H1 (cell line): ENCODE data around the gene GALNT18. TPM values are rescaled to one million over a fixed set of nuclear protein-coding genes. Genes with fewer than 3 reads are reported as not detected.

Experiments used
- CTCF ChIA-PET: fragments of 300-600 bp; sonication (Branson Sonifier 250); formaldehyde crosslinking; loops from one replicate; lab custom pipeline; 2021; ENCODE audit not compliant: partially characterized antibody; lab: Charles Lee
- POLR2A ChIA-PET: fragments of 300-600 bp; sonication (Branson Sonifier 250); formaldehyde crosslinking; loops from one replicate; lab custom pipeline; 2021; ENCODE audit warnings: inconsistent platforms; ENCODE audit not compliant: partially characterized antibody; lab: Charles Lee
- DNase-seq, 2 experiments: peaks; one replicate each; pipeline versions ENCODE4 v3.0.0 to v3.0.0-alpha.2; 2010 to 2022; ENCODE audit warnings: low spot score in 2 of 2, low read depth in 1 of 2, mixed read lengths in 1 of 2
- FAIRE-seq: peaks from 2 replicates; lab custom pipeline; 2011; peaks lifted over from hg19 to GRCh38; lab: Jason Lieb, UNC
- H2AFZ ChIP-seq: 2 replicates; pipeline ENCODE4 v1.8.1; 2012; ENCODE audit warnings: low read length, inconsistent platforms
- H2AK5ac ChIP-seq: 2 replicates; pipeline ENCODE4 v1.6.1; 2013; ENCODE audit warnings: low read depth, low read length
- H2BK120ac ChIP-seq: replicated peaks from 2 replicates; pipeline ENCODE3; 2013; ENCODE audit warnings: low read depth, low read length, inconsistent platforms
- H2BK12ac ChIP-seq: 2 replicates; pipeline ENCODE4 v1.6.1; 2013; ENCODE audit warnings: low read depth, low read length
- H2BK15ac ChIP-seq: 2 replicates; pipeline ENCODE4 v1.6.1; 2013; ENCODE audit warnings: low read length
- H2BK20ac ChIP-seq: 2 replicates; pipeline ENCODE4 v1.6.1; 2013; ENCODE audit warnings: low read length
- H2BK5ac ChIP-seq: 2 replicates; pipeline ENCODE4 v1.6.1; 2013; ENCODE audit warnings: low read depth, low read length
- H3K14ac ChIP-seq: 2 replicates; pipeline ENCODE4 v1.6.1; 2013; ENCODE audit warnings: inconsistent platforms; ENCODE audit not compliant: insufficient read length
- H3K18ac ChIP-seq: 2 replicates; pipeline ENCODE4 v1.6.1; 2013; ENCODE audit warnings: low read length; ENCODE audit errors: extremely low read depth
- H3K23ac ChIP-seq: 2 replicates; pipeline ENCODE4 v1.6.1; 2013; ENCODE audit warnings: inconsistent platforms; ENCODE audit not compliant: insufficient read length
- H3K23me2 ChIP-seq: 2 replicates; pipeline ENCODE4 v1.6.1; 2013; ENCODE audit warnings: low read depth, low read length
- H3K27ac ChIP-seq: 2 replicates; pipeline ENCODE4 v1.6.1; 2011; ENCODE audit warnings: low read depth, low read length, inconsistent platforms
- H3K27me3 ChIP-seq, 4 experiments: replicated peaks in 1 of 4; 1 replicate in 1 of 4; 2 replicates in 3 of 4; pipeline versions ENCODE4 v1.6.1 to v1.8.1; 2011 to 2013; ENCODE audit warnings: low read length in 3 of 4, mild to moderate bottlenecking in 3 of 4, inconsistent platforms in 2 of 4, mixed read lengths in 2 of 4, moderate library complexity in 1 of 4; ENCODE audit not compliant: control insufficient read depth in 3 of 4, insufficient read depth in 3 of 4; ENCODE audit errors: extremely low read depth in 1 of 4
- H3K36me3 ChIP-seq, 4 experiments: 2 replicates each; pipeline versions ENCODE4 v1.6.1 to v1.8.1; 2011 to 2013; ENCODE audit warnings: mild to moderate bottlenecking in 4 of 4, low read length in 3 of 4, moderate library complexity in 2 of 4, control low read depth in 1 of 4, inconsistent platforms in 1 of 4; ENCODE audit not compliant: insufficient read depth in 4 of 4, control insufficient read depth in 2 of 4
- H3K4ac ChIP-seq: replicated peaks from 2 replicates; pipeline ENCODE3; 2013; ENCODE audit warnings: low read length, low read depth, mixed read lengths, inconsistent platforms; ENCODE audit not compliant: insufficient read length
- H3K4me1 ChIP-seq, 4 experiments: replicated peaks in 1 of 4; 1 replicate in 1 of 4; 2 replicates in 3 of 4; pipeline versions ENCODE4 v1.6.1 to v1.8.1; 2011 to 2013; ENCODE audit warnings: low read length in 3 of 4, inconsistent platforms in 2 of 4, mixed read lengths in 1 of 4; ENCODE audit not compliant: insufficient read depth in 4 of 4, control insufficient read depth in 3 of 4
- H3K4me2 ChIP-seq, 2 experiments: 2 replicates each; pipeline versions ENCODE4 v1.6.1 to v1.8.1; 2011 to 2013; ENCODE audit warnings: low read depth in 2 of 2, low read length in 2 of 2, control low read depth in 1 of 2, inconsistent platforms in 1 of 2, mild to moderate bottlenecking in 1 of 2; ENCODE audit not compliant: insufficient read depth in 1 of 2
- H3K4me3 ChIP-seq, 4 experiments: fragments of 200-600, 300-600 bp in 1 of 4; sonication (generic), shearing (Covaris generic), sonication (Bioruptor Twin) in 1 of 4; 2 replicates each; pipeline versions ENCODE4 v1.5.1 to v1.8.1; 2011 to 2016; ENCODE audit warnings: low read length in 4 of 4, low read depth in 3 of 4, control low read depth in 2 of 4, inconsistent platforms in 2 of 4, mild to moderate bottlenecking in 2 of 4, mixed read lengths in 1 of 4, moderate library complexity in 1 of 4; ENCODE audit not compliant: insufficient read depth in 2 of 4; ENCODE audit errors: extremely low read depth in 1 of 4
- H3K56ac ChIP-seq: replicated peaks from 2 replicates; pipeline ENCODE3; 2013; ENCODE audit warnings: low read depth, mild to moderate bottlenecking, mixed read lengths, low read length, inconsistent platforms; ENCODE audit not compliant: insufficient read length
- H3K79me1 ChIP-seq: 2 replicates; pipeline ENCODE4 v1.6.1; 2013; ENCODE audit warnings: low read depth, low read length, control low read depth
- H3K79me2 ChIP-seq, 2 experiments: 2 replicates each; pipeline versions ENCODE4 v1.6.1 to v1.8.1; 2012 to 2013; ENCODE audit warnings: low read length in 2 of 2, mild to moderate bottlenecking in 2 of 2, inconsistent platforms in 1 of 2; ENCODE audit not compliant: insufficient read depth in 2 of 2, control insufficient read depth in 1 of 2
- H3K9ac ChIP-seq, 4 experiments: replicated peaks in 1 of 4; 1 replicate in 1 of 4; 2 replicates in 3 of 4; pipeline versions ENCODE4 v1.6.1 to v1.8.1; 2011 to 2013; ENCODE audit warnings: low read depth in 3 of 4, low read length in 3 of 4, control low read depth in 2 of 4, mild to moderate bottlenecking in 2 of 4, moderate library complexity in 2 of 4, inconsistent platforms in 1 of 4; ENCODE audit errors: extremely low read depth in 1 of 4
- H3K9me3 ChIP-seq, 2 experiments: 2 replicates each; pipeline versions ENCODE4 v1.6.1 to v1.8.1; 2012 to 2013; ENCODE audit warnings: mild to moderate bottlenecking in 2 of 2, moderate library complexity in 2 of 2, control low read depth in 1 of 2, inconsistent platforms in 1 of 2, low read depth in 1 of 2, low read length in 1 of 2, mixed read lengths in 1 of 2; ENCODE audit not compliant: insufficient read depth in 2 of 2
- H4K20me1 ChIP-seq, 2 experiments: replicated peaks in 1 of 2; 2 replicates each; pipeline versions ENCODE3 to v1.8.1; 2011 to 2013; ENCODE audit warnings: inconsistent platforms in 2 of 2, low read length in 2 of 2, mild to moderate bottlenecking in 1 of 2; ENCODE audit not compliant: insufficient read depth in 2 of 2, control insufficient read depth in 1 of 2
- H4K5ac ChIP-seq: 2 replicates; pipeline ENCODE4 v1.6.1; 2013; ENCODE audit warnings: low read length, low read depth, mixed read lengths, inconsistent platforms; ENCODE audit not compliant: insufficient read length
- H4K8ac ChIP-seq: 2 replicates; pipeline ENCODE4 v1.8.0; 2013; ENCODE audit warnings: mild to moderate bottlenecking, moderate library complexity, low read length, inconsistent platforms; ENCODE audit not compliant: insufficient read depth; ENCODE audit errors: extremely low read depth
- H4K91ac ChIP-seq: replicated peaks from 2 replicates; pipeline ENCODE3; 2013; ENCODE audit warnings: low read length, mixed read lengths, inconsistent platforms; ENCODE audit not compliant: insufficient read length
- BCL11A ChIP-seq, 2 experiments: IDR thresholded peaks; one replicate each; pipeline ENCODE4 v1.6.1; 2011; ENCODE audit warnings: low read depth in 2 of 2, low read length in 2 of 2, mild to moderate bottlenecking in 2 of 2
- JUN ChIP-seq: IDR thresholded peaks from 2 replicates; pipeline ENCODE4 v1.6.1; 2011; ENCODE audit warnings: low read depth, mild to moderate bottlenecking, improper control_type of control experiment, low read length
- MAFK ChIP-seq: IDR thresholded peaks from 2 replicates; pipeline ENCODE4 v1.6.1; 2012; ENCODE audit warnings: low read depth, mild to moderate bottlenecking, improper control_type of control experiment, low read length
- NANOG ChIP-seq: IDR thresholded peaks from 2 replicates; pipeline ENCODE4 v1.6.1; 2011; ENCODE audit warnings: low read length, low read depth, mild to moderate bottlenecking, inconsistent platforms; ENCODE audit not compliant: insufficient read depth, poor library complexity, severe bottlenecking
- SIX5 ChIP-seq: IDR thresholded peaks from 2 replicates; pipeline ENCODE4 v1.6.1; 2011; ENCODE audit warnings: mild to moderate bottlenecking, low read depth, low read length
- WGBS, 2 experiments: shearing (Covaris generic) in 1 of 2; methylation state at CpG; one replicate each; pipeline versions ENCODE4 v1.1.6 to v1.1.7; 2013 to 2015; ENCODE audit warnings: low lambda C conversion rate in 2 of 2, mixed read lengths in 2 of 2, inconsistent platforms in 1 of 2, low coverage in 1 of 2, missing lambda C conversion rate in 1 of 2; ENCODE audit not compliant: insufficient replicate concordance in 2 of 2, insufficient coverage in 1 of 2, insufficient read length in 1 of 2; ENCODE audit errors: extremely low coverage in 1 of 2, missing lambda C conversion rate in 1 of 2; 5-methylcytosine and 5-hydroxymethylcytosine counted together
- polyA plus RNA-seq, 7 experiments: library from polyadenylated mRNA; depleted of rRNA in 3 of 7; stranded (reverse) in 5 of 7; unstranded in 2 of 7; fragments of >200 nt in 5 of 7; fragments of 200-250 nt in 2 of 7; gene quantifications; 1 replicate in 5 of 7; 2 replicates in 1 of 7; 4 replicates in 1 of 7; pipeline versions ENCODE4 v1.2.1 to v1.2.3, GENCODE V29; 2011 to 2013; ENCODE audit warnings: missing spikeins in 2 of 7, mixed read lengths in 2 of 7
- total RNA-seq: library from RNA; stranded (reverse); fragmentation: NEBNext Ultra II Directional; extraction: Animal tissue kit (Norgen Biotek cat#: 25700); gene quantifications from 2 replicates; pipeline ENCODE4 v1.2.1, GENCODE V29; 2021

Gene GALNT18
- total and polyA plus RNA-seq, 2 of the 8 experiments (the other 6 are each of a cell fraction or from before 2014, with no cell fraction given): 6.0 to 9.4 TPM

DNA sequence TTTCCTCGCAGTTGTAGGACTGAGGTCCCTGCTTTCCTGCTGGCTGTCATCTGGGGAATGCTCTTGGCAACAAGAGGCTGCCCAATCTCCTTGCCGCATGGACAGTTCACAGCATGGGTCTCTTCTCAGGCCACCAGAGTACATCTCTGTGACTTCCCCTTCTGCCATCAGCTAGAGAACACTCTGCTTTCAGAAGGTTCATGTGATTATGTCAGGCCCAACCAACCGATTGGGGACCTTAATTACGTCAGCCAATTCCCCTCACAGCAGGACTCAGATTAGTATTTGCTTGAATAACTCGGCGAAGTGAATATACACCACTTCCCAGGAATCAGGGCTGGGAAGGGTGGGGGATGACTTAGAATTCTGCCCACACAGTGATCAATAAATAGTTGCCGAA lies 206.8 kb downstream of the GALNT18 start:
- Histone ChIP-seq H3K27ac (no peak overlapping the region), H3K4me1 (peaks cover 0 to 6% (median 0%) of the 10 kb centered on the region in 4 experiments; a peak in 2 of 7 replicates), H3K79me1 (no peaks in the 10 kb centered on the region), H3K79me2 (no peaks in the 10 kb centered on the region), H3K23me2 (no peaks in the 10 kb centered on the region), H4K8ac (no peak overlapping the region; the same call in 1 of the 2 replicates), H3K9ac (no peak overlapping the region), H2AFZ (no peak overlapping the region), H3K4me3 (no peak overlapping the region), H4K5ac (no peak overlapping the region), H3K4me2 (no peak overlapping the region), H3K4ac (no peak overlapping the region), H4K20me1 (no peaks in the 10 kb centered on the region), H2BK20ac (no peak overlapping the region), H2BK12ac (no peak overlapping the region), H2BK15ac (no peak overlapping the region), H3K14ac (no peak overlapping the region), H3K23ac (no peak overlapping the region), H3K56ac (no peak overlapping the region), H3K18ac (no peak overlapping the region), H3K9me3 (no peaks in the 10 kb centered on the region), H4K91ac (no peak overlapping the region), H2AK5ac (no peak overlapping the region), H2BK120ac (no peak overlapping the region), H2BK5ac (no peak overlapping the region), H3K27me3 (no peaks in the 10 kb centered on the region), H3K36me3 (no peaks in the 10 kb centered on the region)
- TF ChIP-seq NANOG (no peak), MAFK (no peak), SIX5 (no peak), JUN (no peak), BCL11A (IDR thresholded peaks at IDR 0.05; ENCODE audit: low read depth in 2 of 2, low read length in 2 of 2) (no peak)
- FAIRE-seq: no peak
- CTCF ChIA-PET: interaction anchor here (1.1 to 2.5 kb wide), 3 partner anchors 8 to 15 kb away, joined by 3 to 13 read pairs (median 4); no protein-coding TSS in a partner anchor
- WGBS, 2 experiments: 93% methylated on average over 7 of the region's 7 CpGs; no CpG with 5 or more reads in 1 of the 2 experiments
- POLR2A ChIA-PET: no interaction called here
- no peak for DNase-seq
